DOHH2 (cell line): ENCODE measurements around the gene DOCK4.

Source experiments
- EZH2phosphoT487 ChIP-seq: fragments of 200-600 bp; sonication (generic); IDR thresholded peaks from 2 replicates; pipeline ENCODE4 v1.6.1; 2017; ENCODE audit warnings: borderline replicate concordance, mild to moderate bottlenecking, antibody characterized with exemption, low read length, moderate library complexity, mixed read lengths
- TF ChIP-seq, protein P1 (sequence below): fragments of 200-600 bp; sonication (generic); IDR thresholded peaks from one replicate; pipeline ENCODE4 v1.5.1; 2014; ENCODE audit warnings: antibody characterized with exemption, mild to moderate bottlenecking, low read depth, low read length; ENCODE audit not compliant: poor library complexity, severe bottlenecking

DNA sequence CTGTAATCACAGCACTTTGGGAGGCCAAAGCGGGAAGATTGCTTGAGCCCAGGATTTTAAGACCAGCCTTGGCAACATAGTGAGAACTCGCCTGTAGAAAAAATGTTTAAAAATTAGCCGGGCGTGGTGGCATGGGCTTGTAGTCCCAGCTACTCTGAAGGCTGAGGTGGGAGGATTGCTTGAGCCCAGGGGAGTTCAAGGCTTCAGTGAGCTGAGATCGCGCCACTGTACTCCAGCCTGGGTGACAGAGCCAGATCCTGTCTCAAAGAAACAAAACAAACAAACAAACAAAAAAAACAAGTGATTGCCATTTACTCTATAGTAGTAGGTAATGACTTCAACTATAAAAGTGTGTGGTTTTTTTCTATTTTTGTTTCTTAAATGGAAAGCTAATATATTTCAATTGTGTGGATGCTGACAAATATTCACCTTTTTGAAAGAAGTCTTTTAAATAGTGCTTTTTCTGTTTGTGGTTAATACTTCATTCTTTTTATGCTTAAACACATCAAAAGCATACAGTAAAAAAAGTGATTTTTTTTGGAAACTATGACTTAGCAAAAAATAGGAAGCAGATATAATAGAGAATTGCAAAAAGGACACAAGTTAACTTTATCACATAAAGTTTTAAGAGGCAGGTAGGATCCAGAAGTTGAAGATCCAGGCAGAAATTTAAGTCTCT is 48.6 kb upstream of the DOCK4 start:
- TF ChIP-seq, protein P1, sequence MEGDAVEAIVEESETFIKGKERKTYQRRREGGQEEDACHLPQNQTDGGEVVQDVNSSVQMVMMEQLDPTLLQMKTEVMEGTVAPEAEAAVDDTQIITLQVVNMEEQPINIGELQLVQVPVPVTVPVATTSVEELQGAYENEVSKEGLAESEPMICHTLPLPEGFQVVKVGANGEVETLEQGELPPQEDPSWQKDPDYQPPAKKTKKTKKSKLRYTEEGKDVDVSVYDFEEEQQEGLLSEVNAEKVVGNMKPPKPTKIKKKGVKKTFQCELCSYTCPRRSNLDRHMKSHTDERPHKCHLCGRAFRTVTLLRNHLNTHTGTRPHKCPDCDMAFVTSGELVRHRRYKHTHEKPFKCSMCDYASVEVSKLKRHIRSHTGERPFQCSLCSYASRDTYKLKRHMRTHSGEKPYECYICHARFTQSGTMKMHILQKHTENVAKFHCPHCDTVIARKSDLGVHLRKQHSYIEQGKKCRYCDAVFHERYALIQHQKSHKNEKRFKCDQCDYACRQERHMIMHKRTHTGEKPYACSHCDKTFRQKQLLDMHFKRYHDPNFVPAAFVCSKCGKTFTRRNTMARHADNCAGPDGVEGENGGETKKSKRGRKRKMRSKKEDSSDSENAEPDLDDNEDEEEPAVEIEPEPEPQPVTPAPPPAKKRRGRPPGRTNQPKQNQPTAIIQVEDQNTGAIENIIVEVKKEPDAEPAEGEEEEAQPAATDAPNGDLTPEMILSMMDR = no peak
- no peak for TF ChIP-seq EZH2phosphoT487
